ENCODE data around the gene FRMPD2. TPM values are rescaled to one million over a fixed set of nuclear protein-coding genes. Genes with fewer than 3 reads are reported as not detected.

FRMPD2 gene, protein sequence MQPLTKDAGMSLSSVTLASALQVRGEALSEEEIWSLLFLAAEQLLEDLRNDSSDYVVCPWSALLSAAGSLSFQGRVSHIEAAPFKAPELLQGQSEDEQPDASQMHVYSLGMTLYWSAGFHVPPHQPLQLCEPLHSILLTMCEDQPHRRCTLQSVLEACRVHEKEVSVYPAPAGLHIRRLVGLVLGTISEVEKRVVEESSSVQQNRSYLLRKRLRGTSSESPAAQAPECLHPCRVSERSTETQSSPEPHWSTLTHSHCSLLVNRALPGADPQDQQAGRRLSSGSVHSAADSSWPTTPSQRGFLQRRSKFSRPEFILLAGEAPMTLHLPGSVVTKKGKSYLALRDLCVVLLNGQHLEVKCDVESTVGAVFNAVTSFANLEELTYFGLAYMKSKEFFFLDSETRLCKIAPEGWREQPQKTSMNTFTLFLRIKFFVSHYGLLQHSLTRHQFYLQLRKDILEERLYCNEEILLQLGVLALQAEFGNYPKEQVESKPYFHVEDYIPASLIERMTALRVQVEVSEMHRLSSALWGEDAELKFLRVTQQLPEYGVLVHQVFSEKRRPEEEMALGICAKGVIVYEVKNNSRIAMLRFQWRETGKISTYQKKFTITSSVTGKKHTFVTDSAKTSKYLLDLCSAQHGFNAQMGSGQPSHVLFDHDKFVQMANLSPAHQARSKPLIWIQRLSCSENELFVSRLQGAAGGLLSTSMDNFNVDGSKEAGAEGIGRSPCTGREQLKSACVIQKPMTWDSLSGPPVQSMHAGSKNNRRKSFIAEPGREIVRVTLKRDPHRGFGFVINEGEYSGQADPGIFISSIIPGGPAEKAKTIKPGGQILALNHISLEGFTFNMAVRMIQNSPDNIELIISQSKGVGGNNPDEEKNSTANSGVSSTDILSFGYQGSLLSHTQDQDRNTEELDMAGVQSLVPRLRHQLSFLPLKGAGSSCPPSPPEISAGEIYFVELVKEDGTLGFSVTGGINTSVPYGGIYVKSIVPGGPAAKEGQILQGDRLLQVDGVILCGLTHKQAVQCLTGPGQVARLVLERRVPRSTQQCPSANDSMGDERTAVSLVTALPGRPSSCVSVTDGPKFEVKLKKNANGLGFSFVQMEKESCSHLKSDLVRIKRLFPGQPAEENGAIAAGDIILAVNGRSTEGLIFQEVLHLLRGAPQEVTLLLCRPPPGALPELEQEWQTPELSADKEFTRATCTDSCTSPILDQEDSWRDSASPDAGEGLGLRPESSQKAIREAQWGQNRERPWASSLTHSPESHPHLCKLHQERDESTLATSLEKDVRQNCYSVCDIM (N-terminal part only)
- not detected in 2 replicates for total RNA-seq

DNA sequence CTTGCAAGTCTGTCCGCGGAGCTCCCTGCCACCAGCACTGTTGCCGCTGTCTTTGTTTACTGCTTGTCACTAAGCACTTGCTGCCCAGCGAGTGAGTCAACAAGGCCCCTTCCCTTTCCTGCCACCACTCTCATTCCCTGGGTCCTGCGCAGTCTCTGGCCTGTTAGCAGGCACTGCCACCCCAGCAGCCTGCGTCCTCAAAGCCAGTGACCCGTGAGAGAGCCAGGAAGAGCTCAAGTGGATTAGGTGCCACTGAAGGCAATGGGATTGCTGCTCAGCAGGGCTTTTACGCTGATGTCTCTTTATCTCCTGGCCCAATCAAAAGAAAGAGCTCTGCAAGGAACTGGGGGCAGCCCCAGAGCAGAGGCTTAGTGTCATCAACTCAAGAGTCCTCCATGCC is at the start of gene FRMPD2:
FRMPD2 (minus strand) TSS at position 61 of the 400 bp plus-strand sequence. CDS start 129 bp downstream, outside the sequence.

DNA sequence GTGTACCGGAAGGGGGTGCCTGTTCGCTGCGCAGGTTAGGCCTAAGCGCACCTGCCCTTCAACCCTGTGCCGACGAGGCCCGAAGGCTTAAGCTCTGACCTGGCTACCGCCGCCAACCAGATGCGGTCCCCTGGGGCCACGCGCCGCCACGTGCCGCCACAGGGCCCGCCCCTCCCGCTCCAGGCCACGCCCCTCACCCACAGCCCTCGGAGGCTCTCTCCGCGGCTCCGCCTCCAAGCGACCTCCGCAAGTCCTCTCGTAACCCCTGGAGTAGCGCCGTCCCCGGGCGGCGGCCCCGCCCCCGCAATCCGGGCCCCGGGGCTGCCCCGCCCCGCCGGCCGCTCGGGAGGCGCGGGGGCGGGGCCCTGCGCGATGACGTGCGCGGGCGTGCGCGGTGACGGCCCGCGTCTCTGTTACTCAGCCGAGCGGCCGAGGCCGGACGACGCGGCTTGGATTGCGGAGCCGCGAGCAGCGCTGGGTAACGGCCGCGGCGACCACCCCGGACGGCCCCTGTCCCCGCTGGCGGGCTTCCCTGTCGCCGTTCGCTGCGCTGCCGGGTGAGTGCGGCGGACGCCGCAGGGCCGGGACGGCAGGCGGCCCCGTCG is 31.9 kb upstream of the FRMPD2 start, which contains the start of gene MAPK8:
MAPK8 (plus strand) TSS at position 413 of the 605 bp plus-strand sequence. CDS start 94,984 bp downstream, outside the sequence.

Other genes starting within 250 kb of the FRMPD2 start
- 39.2 and 52.0 TPM in 2 replicates for gene MAPK8, start 32.0 kb upstream of the FRMPD2 start, total RNA-seq

All from epithelial cell of umbilical artery (primary cell).